HL-60 (cell line): ENCODE results near the gene MTPN.

ENCODE experiments used
- DNase-seq, 2 experiments: peaks; one replicate each; pipeline ENCODE4 v3.0.0-alpha.2; 2010 to 2020; ENCODE audit warnings: low read depth in 1 of 2, low spot score in 1 of 2
- H3K27ac ChIP-seq: fragments of 250-450 bp; sonication (Bioruptor Pico); replicated peaks from 2 replicates; pipeline ENCODE4 v1.5.1; 2020; ENCODE audit warnings: mild to moderate bottlenecking, moderate library complexity
- H3K27me3 ChIP-seq: fragments of 250-450 bp; sonication (Bioruptor Pico); 2 replicates; pipeline ENCODE4 v1.5.1; 2021; ENCODE audit warnings: mild to moderate bottlenecking, moderate library complexity; ENCODE audit not compliant: insufficient read depth, poor library complexity, severe bottlenecking
- H3K4me3 ChIP-seq: replicated peaks from 2 replicates; pipeline ENCODE4 v1.5.1; 2011; ENCODE audit warnings: mild to moderate bottlenecking, control low read depth, low read length; ENCODE audit not compliant: insufficient read depth
- GABPA ChIP-seq: IDR thresholded peaks from 2 replicates; pipeline ENCODE4 v1.6.1; 2012; ENCODE audit warnings: low read depth
- POLR2AphosphoS5 ChIP-seq: IDR thresholded peaks from 2 replicates; pipeline ENCODE4 v1.6.1; 2012; ENCODE audit warnings: low read depth
- SPI1 ChIP-seq: IDR thresholded peaks from 2 replicates; pipeline ENCODE4 v1.6.1; 2012; ENCODE audit warnings: low read depth, mild to moderate bottlenecking, borderline replicate concordance
- long read RNA-seq: library from polyadenylated mRNA; unstranded; transcript quantifications from one replicate; pipeline ENCODE4 v2.0.0, GENCODE V29; 2020
- TF ChIP-seq, protein P1 (sequence below): IDR thresholded peaks from 2 replicates; pipeline ENCODE4 v1.6.1; 2012; ENCODE audit warnings: low read depth; ENCODE audit not compliant: insufficient replicate concordance
- TF ChIP-seq, protein P2 (sequence below): IDR thresholded peaks from one replicate; pipeline ENCODE4 v1.5.1; 2011; ENCODE audit warnings: low read length, control low read depth, inconsistent platforms; ENCODE audit not compliant: insufficient read depth

MTPN gene, protein sequence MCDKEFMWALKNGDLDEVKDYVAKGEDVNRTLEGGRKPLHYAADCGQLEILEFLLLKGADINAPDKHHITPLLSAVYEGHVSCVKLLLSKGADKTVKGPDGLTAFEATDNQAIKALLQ
- long read RNA-seq, transcript MTPN-201 (4 exons, 3,738 nt), result major isoform, 73 of 121 reads
- long read RNA-seq, partial matches to known transcripts, result 1 of 121 reads
- long read RNA-seq, other reads (novel, unspliced or antisense), result 47 of 121 reads

DNA sequence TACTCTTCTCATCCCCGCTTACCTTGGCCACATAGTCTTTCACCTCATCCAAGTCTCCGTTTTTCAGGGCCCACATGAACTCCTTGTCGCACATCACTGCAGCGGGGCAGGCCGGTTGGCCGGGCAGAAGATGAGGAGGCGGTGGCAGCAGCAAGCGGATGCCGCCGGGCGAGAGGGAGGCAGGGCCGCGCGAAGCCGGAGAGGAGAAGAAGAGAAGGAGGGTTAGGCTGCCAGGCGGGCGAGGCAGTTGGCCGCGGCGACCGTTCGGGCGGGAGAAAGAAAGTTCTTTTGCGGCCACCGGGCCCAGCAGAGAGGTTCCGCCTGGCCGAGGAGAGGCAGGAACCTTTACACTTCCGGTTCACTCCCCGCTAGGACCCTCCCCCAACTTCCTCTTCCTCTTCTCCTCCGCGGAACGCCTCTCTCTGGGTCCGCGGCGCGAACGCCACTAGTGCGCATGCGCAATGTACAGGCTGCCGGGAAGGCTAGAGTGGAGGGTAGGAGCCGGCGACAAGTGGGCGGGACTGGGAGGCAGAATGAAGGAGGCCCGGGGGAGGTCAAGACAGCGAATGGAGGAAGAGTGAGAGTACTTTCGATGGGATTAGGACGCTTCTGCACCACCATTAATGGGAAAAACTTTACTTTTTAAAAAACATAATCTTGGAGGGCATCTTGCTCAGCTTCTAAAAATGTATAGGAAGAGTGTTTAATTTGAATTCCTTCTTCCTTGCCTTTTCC, at the start of gene MTPN:
Gene MTPN (minus strand): TSS at position 353 of the 735 bp plus-strand sequence. CDS start 259 bp downstream, at position 94.
- Histone ChIP-seq H3K4me3 (peak within 1 kb of the TSS; percentile 97), H3K27ac (peak within 1 kb of the TSS; percentile 78), H3K27me3 (no peaks in the 10 kb centered on the region)
- TF ChIP-seq, protein P1, sequence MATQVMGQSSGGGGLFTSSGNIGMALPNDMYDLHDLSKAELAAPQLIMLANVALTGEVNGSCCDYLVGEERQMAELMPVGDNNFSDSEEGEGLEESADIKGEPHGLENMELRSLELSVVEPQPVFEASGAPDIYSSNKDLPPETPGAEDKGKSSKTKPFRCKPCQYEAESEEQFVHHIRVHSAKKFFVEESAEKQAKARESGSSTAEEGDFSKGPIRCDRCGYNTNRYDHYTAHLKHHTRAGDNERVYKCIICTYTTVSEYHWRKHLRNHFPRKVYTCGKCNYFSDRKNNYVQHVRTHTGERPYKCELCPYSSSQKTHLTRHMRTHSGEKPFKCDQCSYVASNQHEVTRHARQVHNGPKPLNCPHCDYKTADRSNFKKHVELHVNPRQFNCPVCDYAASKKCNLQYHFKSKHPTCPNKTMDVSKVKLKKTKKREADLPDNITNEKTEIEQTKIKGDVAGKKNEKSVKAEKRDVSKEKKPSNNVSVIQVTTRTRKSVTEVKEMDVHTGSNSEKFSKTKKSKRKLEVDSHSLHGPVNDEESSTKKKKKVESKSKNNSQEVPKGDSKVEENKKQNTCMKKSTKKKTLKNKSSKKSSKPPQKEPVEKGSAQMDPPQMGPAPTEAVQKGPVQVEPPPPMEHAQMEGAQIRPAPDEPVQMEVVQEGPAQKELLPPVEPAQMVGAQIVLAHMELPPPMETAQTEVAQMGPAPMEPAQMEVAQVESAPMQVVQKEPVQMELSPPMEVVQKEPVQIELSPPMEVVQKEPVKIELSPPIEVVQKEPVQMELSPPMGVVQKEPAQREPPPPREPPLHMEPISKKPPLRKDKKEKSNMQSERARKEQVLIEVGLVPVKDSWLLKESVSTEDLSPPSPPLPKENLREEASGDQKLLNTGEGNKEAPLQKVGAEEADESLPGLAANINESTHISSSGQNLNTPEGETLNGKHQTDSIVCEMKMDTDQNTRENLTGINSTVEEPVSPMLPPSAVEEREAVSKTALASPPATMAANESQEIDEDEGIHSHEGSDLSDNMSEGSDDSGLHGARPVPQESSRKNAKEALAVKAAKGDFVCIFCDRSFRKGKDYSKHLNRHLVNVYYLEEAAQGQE, result no peak
- TF ChIP-seq GABPA (peak; percentile 92), POLR2AphosphoS5 (peak; percentile 65), SPI1 (peak; percentile 89; the same call in 1 of the 2 replicates)
- TF ChIP-seq, protein P2, sequence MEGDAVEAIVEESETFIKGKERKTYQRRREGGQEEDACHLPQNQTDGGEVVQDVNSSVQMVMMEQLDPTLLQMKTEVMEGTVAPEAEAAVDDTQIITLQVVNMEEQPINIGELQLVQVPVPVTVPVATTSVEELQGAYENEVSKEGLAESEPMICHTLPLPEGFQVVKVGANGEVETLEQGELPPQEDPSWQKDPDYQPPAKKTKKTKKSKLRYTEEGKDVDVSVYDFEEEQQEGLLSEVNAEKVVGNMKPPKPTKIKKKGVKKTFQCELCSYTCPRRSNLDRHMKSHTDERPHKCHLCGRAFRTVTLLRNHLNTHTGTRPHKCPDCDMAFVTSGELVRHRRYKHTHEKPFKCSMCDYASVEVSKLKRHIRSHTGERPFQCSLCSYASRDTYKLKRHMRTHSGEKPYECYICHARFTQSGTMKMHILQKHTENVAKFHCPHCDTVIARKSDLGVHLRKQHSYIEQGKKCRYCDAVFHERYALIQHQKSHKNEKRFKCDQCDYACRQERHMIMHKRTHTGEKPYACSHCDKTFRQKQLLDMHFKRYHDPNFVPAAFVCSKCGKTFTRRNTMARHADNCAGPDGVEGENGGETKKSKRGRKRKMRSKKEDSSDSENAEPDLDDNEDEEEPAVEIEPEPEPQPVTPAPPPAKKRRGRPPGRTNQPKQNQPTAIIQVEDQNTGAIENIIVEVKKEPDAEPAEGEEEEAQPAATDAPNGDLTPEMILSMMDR, result no peak
- DNase-seq, result peak; percentile 97 to 99

DNA sequence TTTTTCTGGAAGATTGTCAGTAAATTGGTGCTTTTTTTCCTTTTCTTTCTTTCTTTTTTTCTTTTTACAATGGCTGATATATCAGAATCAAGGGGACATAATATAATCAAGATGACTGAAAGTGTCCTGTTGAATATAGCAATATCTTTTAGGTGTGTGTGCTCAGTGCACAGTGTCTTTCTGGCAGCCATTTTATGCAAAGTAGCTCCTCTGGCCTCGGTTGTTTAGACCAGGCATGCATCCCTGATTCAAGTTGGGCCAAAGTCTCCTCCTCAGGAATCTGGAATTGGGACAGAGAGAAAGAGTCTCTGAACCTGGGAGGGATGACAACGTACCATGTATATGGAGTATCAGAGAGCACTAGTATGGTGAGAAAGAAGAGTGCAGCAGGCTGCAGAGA, 49.0 kb upstream of the MTPN start:
- no peak overlapping the region for H3K4me3 ChIP-seq
- no peak for DNase-seq
- H3K27me3 ChIP-seq, result peaks cover 2% of the 10 kb centered on the region
- TF ChIP-seq GABPA, result no peak
- TF ChIP-seq, protein P1, result no peak
- TF ChIP-seq, protein P2, result no peak
- no peak for TF ChIP-seq SPI1
- TF ChIP-seq POLR2AphosphoS5, result no peak
- no peak overlapping the region for H3K27ac ChIP-seq

DNA sequence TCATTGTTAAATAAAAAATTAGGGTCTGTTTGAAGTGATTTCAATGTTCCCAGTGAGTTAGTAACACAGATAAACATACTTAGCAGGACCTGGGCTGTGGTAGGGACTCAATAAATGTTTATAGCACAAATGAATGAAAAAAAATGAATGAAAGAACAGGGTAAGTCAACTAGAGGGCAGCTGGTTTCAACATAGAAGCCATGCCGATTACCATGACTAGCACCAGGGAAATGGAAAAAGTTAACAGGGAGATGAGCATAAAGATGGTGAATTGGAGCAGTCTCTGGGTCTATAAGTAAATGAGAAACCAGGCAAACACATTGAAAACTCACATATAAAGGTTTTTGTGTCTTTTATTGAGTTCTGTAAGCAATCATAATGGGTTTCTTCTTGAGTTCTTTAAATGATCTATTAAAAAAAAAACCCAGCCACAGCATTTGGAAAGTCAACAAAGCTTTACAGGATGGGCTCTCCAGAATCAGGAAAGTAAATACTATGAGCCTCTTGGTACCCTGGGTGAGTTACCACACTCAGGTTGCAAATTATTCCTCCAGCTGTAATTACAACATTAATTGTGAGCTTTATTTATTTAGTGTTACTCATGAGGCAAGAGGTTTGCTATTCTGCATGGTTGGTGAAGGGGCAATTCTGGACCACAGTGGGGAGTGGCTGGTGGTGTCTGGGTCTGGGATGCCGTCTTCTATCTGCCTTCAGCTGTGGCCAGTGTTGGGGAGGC, 46.1 kb upstream of the MTPN start:
- H3K27me3 ChIP-seq, result no peaks in the 10 kb centered on the region
- H3K4me3 ChIP-seq, result no peak overlapping the region
- DNase-seq, result no peak
- H3K27ac ChIP-seq, result no peak overlapping the region
- TF ChIP-seq, protein P1, result no peak
- no peak for TF ChIP-seq POLR2AphosphoS5
